B cell (primary cell): Measurements from ENCODE around the gene RRAD.

ENCODE experiments used
- CTCF ChIP-seq: fragments of 200-600 bp; IDR thresholded peaks from one replicate; pipeline ENCODE4 v1.8.0; 2022; ENCODE audit warnings: antibody characterized with exemption, mild to moderate bottlenecking
- EZH2 ChIP-seq: IDR thresholded peaks from 2 replicates; pipeline ENCODE4 v1.6.1; 2012; ENCODE audit warnings: borderline replicate concordance, low read depth, mild to moderate bottlenecking, moderate library complexity, low read length; ENCODE audit not compliant: insufficient read depth, poor library complexity, severe bottlenecking

- TF ChIP-seq CTCF = no peak
- TF ChIP-seq EZH2 = no peak
Measured at GRCh38 chr16:66926961-66927436, 1.7 kb upstream of the RRAD start.
